Measurements from ENCODE around the gene SERPINB13.

Gene SERPINB13

GRCh38 chr18:63646936-63647335 is 59.8 kb downstream of the SERPINB13 start:
- Histone ChIP-seq H3K9ac (ENCODE audit: low read length in 2 of 2) (no peak overlapping the region), H3K4me1 (ENCODE audit: control insufficient read depth, insufficient read depth, low read length) (no peaks in the 10 kb centered on the region), H3K36me3 (ENCODE audit: control insufficient read depth in 2 of 2, insufficient read depth in 2 of 2, low read length in 2 of 2) (no peaks in the 10 kb centered on the region), H3K9me3 (ENCODE audit: control insufficient read depth in 2 of 2, low read length in 2 of 2) (no peaks in the 10 kb centered on the region), H3K27me3 (ENCODE audit: control insufficient read depth in 1 of 2, insufficient read depth in 2 of 2, low read length in 2 of 2) (no peaks in the 10 kb centered on the region), H3K4me3 (ENCODE audit: low read length in 2 of 2) (no peak overlapping the region), H3K27ac (ENCODE audit: low read length) (no peak overlapping the region)

GRCh38 chr18:63648241-63648640 is 61.1 kb downstream of the SERPINB13 start:
- Histone ChIP-seq H3K4me1 (ENCODE audit: control insufficient read depth, insufficient read depth, low read length) (no peaks in the 10 kb centered on the region), H3K27ac (ENCODE audit: low read length) (no peak overlapping the region), H3K9ac (ENCODE audit: low read length in 2 of 2) (no peak overlapping the region), H3K4me3 (ENCODE audit: low read length in 2 of 2) (no peak overlapping the region), H3K9me3 (ENCODE audit: control insufficient read depth in 2 of 2, low read length in 2 of 2) (no peaks in the 10 kb centered on the region), H3K27me3 (ENCODE audit: control insufficient read depth in 1 of 2, insufficient read depth in 2 of 2, low read length in 2 of 2) (no peaks in the 10 kb centered on the region), H3K36me3 (ENCODE audit: control insufficient read depth in 2 of 2, insufficient read depth in 2 of 2, low read length in 2 of 2) (no peaks in the 10 kb centered on the region)

All from stomach smooth muscle (tissue), 2 donors.